Panc1 (cell line): ENCODE data around the gene TSPAN7. TPM values are rescaled to one million over a fixed set of nuclear protein-coding genes. Genes with fewer than 3 reads are reported as not detected.

Experiments
- ATAC-seq: fragments of 200-7000 bp; cut with Tn5 transposase; 2 replicates; pipeline ENCODE4 v1.9.1; 2020; ENCODE audit warnings: mild to moderate bottlenecking, moderate library complexity
- BruUV-seq: library from RNA; stranded (reverse); fragments of 400-500 nt; replicated peaks from 2 replicates; lab custom pipeline; 2021; lab: Mats Ljungman, UMichigan
- CTCF ChIA-PET: fragments of 300-600 bp; sonication (Branson Sonifier 250); formaldehyde crosslinking; loops from one replicate; lab custom pipeline; 2022; ENCODE audit warnings: antibody characterized with exemption; lab: Charles Lee
- POLR2A ChIA-PET: fragments of 300-600 bp; sonication (Branson Sonifier 250); formaldehyde crosslinking; loops from one replicate; lab custom pipeline; 2022; ENCODE audit warnings: antibody characterized with exemption; lab: Charles Lee
- DNase-seq: peaks from one replicate; pipeline ENCODE4 v3.0.0-alpha.2; 2010; ENCODE audit warnings: low read depth, low spot score
- H3K27ac ChIP-seq: 2 replicates; pipeline ENCODE4 v1.5.1; 2011; ENCODE audit warnings: mild to moderate bottlenecking, low read length, inconsistent platforms
- H3K27me3 ChIP-seq: fragments of 200-500 bp; sonication (Bioruptor generic); 2 replicates; pipeline ENCODE4 v1.6.0; 2014; ENCODE audit warnings: low read length, inconsistent platforms; ENCODE audit not compliant: control insufficient read depth, insufficient read depth
- H3K36me3 ChIP-seq: fragments of 200-500 bp; sonication (Bioruptor generic); 2 replicates; pipeline ENCODE4 v1.5.1; 2014; ENCODE audit warnings: inconsistent platforms, mild to moderate bottlenecking, low read length, moderate library complexity; ENCODE audit not compliant: control insufficient read depth, insufficient read depth
- H3K4me1 ChIP-seq: 2 replicates; pipeline ENCODE4 v1.5.1; 2011; ENCODE audit warnings: inconsistent platforms, mild to moderate bottlenecking, low read length, moderate library complexity; ENCODE audit not compliant: control insufficient read depth, insufficient read depth
- H3K4me3 ChIP-seq, 2 experiments: 2 replicates each; pipeline ENCODE4 v1.5.1; 2011 to 2012; ENCODE audit warnings: low read depth in 2 of 2, low read length in 2 of 2, mild to moderate bottlenecking in 2 of 2, inconsistent platforms in 1 of 2, moderate library complexity in 1 of 2
- H3K9me3 ChIP-seq: fragments of 200-500 bp; sonication (Bioruptor generic); 2 replicates; pipeline ENCODE4 v1.5.1; 2014; ENCODE audit warnings: low read depth, mild to moderate bottlenecking, inconsistent platforms, low read length, moderate library complexity; ENCODE audit not compliant: control insufficient read depth, insufficient read depth
- POLR2AphosphoS5 ChIP-seq: IDR thresholded peaks from 2 replicates; pipeline ENCODE4 v1.6.1; 2012; ENCODE audit warnings: mild to moderate bottlenecking, low read depth, low read length, moderate library complexity
- REST ChIP-seq, 2 experiments: IDR thresholded peaks; 2 replicates each; pipeline ENCODE4 v1.6.1; 2011 to 2012; ENCODE audit warnings: low read depth in 2 of 2, control low read depth in 1 of 2, low read length in 1 of 2, mild to moderate bottlenecking in 1 of 2, moderate library complexity in 1 of 2; ENCODE audit not compliant: insufficient read depth in 1 of 2
- SIN3A ChIP-seq: IDR thresholded peaks from 2 replicates; pipeline ENCODE4 v1.6.1; 2012; ENCODE audit warnings: low read depth, mild to moderate bottlenecking, low read length, moderate library complexity, borderline replicate concordance; ENCODE audit not compliant: insufficient read depth
- TCF7L2 ChIP-seq: IDR thresholded peaks from 2 replicates; pipeline ENCODE4 v1.6.1; 2011; ENCODE audit warnings: mild to moderate bottlenecking, low read depth, low read length, inconsistent platforms
- in situ Hi-C: cut with HindIII; loops from 2 replicates; pipeline ENCODE4 v1.10.0; 2016; ENCODE audit warnings: low sequenced_read_pairs, low pct_unique_long_range_greater_than_20kb
- intact Hi-C: fragments of 100-400 bp; cut with micrococcal nuclease; formaldehyde crosslinking; loops from one replicate; pipeline ENCODE4 v1.10.0; 2022; ENCODE audit not compliant: unreplicated experiment
- total RNA-seq: library from RNA; stranded (reverse); gene quantifications from one replicate; pipeline ENCODE4 v1.2.1, GENCODE V29; 2021; ENCODE audit not compliant: unreplicated experiment
- TF ChIP-seq, protein P1 (sequence below): fragments of 450-650 bp; IDR thresholded peaks from 2 replicates; pipeline ENCODE4 v1.5.1; 2017; ENCODE audit warnings: mild to moderate bottlenecking

The TSPAN7 gene
- total RNA-seq, 1 experiment from 2014 or later, result 0.13 TPM

DNA sequence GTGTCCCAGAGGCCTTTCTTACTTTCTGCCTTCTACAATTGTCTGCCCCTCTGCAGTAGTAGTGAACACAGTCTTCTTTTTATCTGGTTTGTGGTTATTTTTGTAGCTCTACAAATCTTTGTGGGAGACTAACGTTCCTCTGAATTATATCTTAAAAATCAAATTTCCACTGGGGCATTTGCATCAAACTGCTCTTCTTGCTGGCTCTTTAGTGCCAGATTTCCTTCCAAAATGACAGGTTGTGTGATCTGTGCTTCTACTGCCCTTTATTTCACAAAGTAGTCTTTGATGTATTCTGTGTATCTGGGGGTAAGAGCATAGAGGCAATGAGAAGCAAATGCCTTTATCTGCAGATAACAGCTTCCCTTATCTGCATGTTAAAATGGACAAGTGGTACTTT, 34.5 kb downstream of the TSPAN7 start:
- DNase-seq (no peak), ATAC-seq (no peak)
- Histone ChIP-seq H3K36me3 (no peaks in the 10 kb centered on the region), H3K27me3 (no peaks in the 10 kb centered on the region), H3K9me3 (no peaks in the 10 kb centered on the region), H3K4me1 (no peaks in the 10 kb centered on the region), H3K4me3 (no peak overlapping the region), H3K27ac (no peak overlapping the region)
- intact Hi-C loops (no loop called here), in situ Hi-C loops (no loop called here)
- no TSS peak for BruUV-seq
- TF ChIP-seq POLR2AphosphoS5 (no peak), SIN3A (no peak), TCF7L2 (no peak), REST (IDR thresholded peaks at IDR 0.05; ENCODE audit: insufficient read depth in 1 of 2, low read depth in 2 of 2, low read length in 1 of 2) (no peak)
- TF ChIP-seq, protein P1, sequence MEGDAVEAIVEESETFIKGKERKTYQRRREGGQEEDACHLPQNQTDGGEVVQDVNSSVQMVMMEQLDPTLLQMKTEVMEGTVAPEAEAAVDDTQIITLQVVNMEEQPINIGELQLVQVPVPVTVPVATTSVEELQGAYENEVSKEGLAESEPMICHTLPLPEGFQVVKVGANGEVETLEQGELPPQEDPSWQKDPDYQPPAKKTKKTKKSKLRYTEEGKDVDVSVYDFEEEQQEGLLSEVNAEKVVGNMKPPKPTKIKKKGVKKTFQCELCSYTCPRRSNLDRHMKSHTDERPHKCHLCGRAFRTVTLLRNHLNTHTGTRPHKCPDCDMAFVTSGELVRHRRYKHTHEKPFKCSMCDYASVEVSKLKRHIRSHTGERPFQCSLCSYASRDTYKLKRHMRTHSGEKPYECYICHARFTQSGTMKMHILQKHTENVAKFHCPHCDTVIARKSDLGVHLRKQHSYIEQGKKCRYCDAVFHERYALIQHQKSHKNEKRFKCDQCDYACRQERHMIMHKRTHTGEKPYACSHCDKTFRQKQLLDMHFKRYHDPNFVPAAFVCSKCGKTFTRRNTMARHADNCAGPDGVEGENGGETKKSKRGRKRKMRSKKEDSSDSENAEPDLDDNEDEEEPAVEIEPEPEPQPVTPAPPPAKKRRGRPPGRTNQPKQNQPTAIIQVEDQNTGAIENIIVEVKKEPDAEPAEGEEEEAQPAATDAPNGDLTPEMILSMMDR, result no peak
- ChIA-PET POLR2A (no interaction called here), CTCF (no interaction called here)

DNA sequence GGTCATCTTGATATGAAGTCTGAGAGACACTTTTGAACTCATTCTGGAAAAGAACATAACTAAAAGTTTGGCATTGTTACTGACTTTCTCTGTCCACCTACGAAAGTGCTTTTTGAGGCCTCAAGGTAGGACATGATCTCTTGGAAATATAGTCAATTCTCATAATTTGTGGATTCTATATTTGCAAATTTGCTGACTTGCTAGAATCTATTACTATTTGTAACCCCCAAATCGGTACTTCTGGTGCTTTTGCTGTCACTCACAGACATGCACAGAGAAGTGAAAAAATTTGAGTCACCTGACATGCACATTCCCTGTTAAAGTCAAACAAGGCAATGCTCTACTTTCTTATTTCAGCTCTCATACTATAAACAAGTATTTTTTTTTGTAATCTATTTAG, 35.6 kb downstream of the TSPAN7 start:
- CTCF ChIA-PET, result no interaction called here
- Histone ChIP-seq H3K27ac (no peak overlapping the region), H3K36me3 (no peaks in the 10 kb centered on the region), H3K9me3 (no peaks in the 10 kb centered on the region), H3K27me3 (no peaks in the 10 kb centered on the region), H3K4me3 (no peak overlapping the region), H3K4me1 (no peaks in the 10 kb centered on the region)
- DNase-seq (no peak), ATAC-seq (no peak)
- no TSS peak for BruUV-seq
- POLR2A ChIA-PET, result no interaction called here
- intact Hi-C loops, result no loop called here
- no peak for TF ChIP-seq REST (IDR thresholded peaks at IDR 0.05; ENCODE audit: insufficient read depth in 1 of 2, low read depth in 2 of 2, low read length in 1 of 2)
- in situ Hi-C loops, result no loop called here
